Vagina (tissue), 2 donors: Measurements from ENCODE around the gene EDN3.

ENCODE experiments used
- POLR2A ChIP-seq, 2 donors: fragments of 450-650 bp; IDR thresholded peaks; one replicate each; pipeline ENCODE4 v1.6.1; 2017; ENCODE audit warnings: antibody characterized with exemption in 2 of 2, mild to moderate bottlenecking in 2 of 2, moderate library complexity in 2 of 2
- POLR2AphosphoS5 ChIP-seq, 2 donors: sonication (generic); formaldehyde crosslinking; IDR thresholded peaks; one replicate each; pipeline ENCODE4 v1.9.0; 2017; ENCODE audit warnings: antibody characterized with exemption in 2 of 2, mild to moderate bottlenecking in 2 of 2, low read depth in 1 of 2; ENCODE audit not compliant: insufficient read depth in 1 of 2

- TF ChIP-seq POLR2AphosphoS5 (IDR thresholded peaks at IDR 0.05; ENCODE audit: insufficient read depth in 1 of 2, low read depth in 1 of 2), result no peak
- no peak for TF ChIP-seq POLR2A (IDR thresholded peaks at IDR 0.05)
These were observed 2.7 kb upstream of the EDN3 start for GRCh38 chr20:59297686-59298085.
